GM21825 (cell line): ENCODE results near the gene RAB4B.
A peak's percentile ranks its signal among the peaks of the same experiment; 100 is the strongest.
"Not testable (repeated sequence)": the region's sequence is repeated elsewhere in the genome, so short reads cannot be mapped to it uniquely, and the experiment has no call there.

Experiments
- ATAC-seq: cut with Tn5 transposase; IDR thresholded peaks from one replicate; pipeline ENCODE4 v1.9.1; 2021; ENCODE audit warnings: mild to moderate bottlenecking, moderate library complexity; ENCODE audit not compliant: unreplicated experiment

RAB4B gene

DNA sequence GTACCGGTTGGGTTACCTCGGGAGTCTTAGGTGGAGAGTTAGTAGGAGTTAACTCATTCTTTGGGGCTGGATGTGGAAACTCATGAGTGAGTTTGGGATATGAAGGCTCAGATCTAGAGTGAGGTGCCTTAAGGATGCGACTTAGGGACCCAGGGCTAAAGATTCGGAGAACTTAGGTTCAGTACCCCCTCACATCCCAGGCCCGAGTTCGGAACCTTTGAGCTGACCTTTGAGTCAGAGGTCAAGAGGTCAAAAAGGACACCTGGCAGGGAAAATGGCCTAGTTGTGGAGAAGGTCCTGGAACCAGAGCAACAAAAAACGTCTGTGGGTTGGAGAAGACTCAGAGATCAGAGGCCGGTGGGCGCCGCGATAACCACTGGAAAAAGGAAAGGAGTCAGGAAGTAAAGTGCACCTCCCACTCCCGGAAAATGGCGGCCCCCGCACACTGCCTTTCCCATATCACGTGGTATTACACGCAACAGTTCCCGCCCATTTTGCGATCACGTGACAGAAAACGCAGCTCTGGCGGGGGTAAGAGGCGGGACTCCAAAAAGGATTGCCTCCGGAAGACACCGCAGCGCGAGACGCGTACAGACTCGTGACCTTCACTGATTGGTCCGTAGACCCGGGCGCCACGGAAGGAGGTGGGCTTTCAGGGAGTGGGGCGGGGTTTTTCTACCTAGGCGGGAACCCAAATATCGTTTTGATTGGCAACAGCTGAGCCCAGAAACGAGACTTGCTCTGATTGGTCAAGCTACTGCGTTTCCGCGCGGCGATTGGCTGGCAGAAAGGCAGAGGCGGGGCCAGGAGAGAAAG, 27.8 kb upstream of the RAB4B start, which contains the start of gene ACTMAP:
TSS of gene ACTMAP (minus strand) at position 420 of the 816 bp plus-strand sequence. CDS start 674 bp downstream, outside the sequence.
- ATAC-seq = peak; percentile 79

DNA sequence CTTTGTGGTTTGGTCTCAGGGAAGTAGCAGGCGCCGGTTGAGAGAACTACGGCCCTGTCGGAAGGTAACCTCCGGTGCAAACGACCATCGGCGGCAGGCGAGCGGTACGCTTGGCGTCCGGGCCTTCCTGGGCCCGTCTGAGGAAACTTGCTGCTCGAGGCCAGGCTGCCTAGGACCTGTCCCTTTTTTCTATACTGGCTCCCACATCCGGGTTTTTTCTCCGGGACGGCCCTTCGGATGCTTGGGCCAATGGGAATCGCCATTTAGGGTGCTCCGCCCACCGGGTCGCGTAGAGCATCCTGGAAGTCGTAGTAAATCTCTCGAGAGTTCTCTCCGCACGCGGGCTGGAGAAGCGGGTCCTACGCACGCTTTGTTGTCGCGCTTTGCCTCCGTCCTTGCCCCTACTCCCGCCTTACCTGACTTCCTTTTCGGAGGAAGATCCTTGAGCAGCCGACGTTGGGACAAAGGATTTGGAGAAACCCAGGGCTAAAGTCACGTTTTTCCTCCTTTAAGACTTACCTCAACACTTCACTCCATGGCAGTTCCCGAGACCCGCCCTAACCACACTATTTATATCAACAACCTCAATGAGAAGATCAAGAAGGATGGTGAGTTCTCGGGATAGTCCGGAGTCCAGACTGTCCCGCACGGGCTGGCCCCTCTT, 27.0 kb upstream of the RAB4B start, which contains the start of gene SNRPA:
TSS of gene SNRPA (plus strand) at position 330 of the 664 bp plus-strand sequence. CDS start at position 536, 206 bp downstream.
- peak; percentile 65 for ATAC-seq

DNA sequence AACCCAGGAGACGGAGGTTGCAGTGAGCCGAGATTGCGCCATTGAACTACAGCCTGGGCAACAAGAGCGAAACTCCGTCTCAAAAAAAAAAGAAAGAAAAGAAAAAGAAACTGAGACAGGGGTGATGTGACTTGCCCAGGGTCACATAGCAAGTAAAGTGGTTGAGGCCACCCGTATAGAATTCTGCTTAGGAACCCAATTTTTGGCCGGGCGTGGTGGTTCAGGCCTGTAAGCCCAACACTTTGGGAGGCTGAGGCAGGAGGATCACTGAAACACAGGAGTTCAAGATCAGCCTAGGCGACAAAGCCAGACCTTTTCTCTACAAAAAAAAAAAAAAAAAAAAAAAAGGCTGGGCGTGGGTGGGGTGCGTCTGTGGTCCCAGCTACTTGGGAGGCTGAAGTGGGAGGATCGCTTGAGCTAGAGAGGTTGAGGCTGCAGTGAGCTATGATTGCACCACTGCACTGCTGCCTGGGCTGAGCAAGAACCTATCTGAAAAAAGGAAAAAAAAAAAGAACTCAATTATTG, 25.7 kb upstream of the RAB4B start:
- ATAC-seq = no peak

DNA sequence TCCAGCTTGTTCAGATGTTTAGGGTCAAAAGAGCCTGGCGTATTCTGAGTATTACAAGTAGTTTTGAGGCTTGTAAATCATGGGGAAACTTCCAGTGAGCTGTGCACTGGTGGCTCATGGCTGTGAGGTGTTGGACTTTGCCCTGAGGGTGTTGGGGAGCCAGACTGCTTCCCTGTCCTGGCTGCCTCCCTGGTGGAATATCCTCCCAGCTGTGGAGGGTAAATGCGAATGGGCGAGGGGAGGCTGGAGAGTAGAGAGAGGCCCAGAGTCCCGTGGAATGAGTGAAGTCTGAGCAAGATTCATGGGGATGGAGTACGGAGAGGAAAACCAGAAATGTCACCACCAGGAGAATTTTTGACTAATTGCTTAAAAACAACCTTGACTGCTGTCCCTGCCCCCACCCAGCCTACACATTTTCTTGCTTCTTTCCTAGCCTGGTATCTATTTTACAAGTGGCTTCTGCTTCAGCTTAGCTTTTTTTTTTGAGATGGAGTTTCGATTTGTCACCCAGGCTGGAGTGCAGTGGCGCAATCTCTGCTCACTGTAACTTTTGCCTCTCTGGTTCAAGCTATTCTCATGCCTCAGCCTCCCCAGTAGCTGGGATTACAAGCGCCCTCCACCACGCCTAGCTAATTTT, 23.3 kb upstream of the RAB4B start:
- no peak for ATAC-seq

DNA sequence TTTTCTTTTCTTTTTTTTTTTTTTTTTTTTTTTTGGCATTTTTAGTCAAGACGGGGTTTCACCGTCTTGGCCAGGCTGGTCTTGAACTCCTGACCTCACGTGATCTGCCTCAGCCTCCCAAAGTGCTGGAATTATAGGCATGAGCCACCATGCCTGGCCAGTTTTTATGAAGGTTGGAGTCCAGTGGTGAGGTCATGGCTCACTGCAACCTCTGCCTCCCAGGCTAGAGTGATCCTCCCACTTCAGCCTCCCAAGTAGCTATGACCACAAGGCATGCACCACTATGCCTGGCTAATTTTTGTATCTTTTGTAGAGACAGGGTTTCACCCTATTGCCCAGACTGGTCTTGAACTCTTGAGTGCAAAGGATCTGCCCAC, 22.8 kb upstream of the RAB4B start:
- ATAC-seq = no peak

DNA sequence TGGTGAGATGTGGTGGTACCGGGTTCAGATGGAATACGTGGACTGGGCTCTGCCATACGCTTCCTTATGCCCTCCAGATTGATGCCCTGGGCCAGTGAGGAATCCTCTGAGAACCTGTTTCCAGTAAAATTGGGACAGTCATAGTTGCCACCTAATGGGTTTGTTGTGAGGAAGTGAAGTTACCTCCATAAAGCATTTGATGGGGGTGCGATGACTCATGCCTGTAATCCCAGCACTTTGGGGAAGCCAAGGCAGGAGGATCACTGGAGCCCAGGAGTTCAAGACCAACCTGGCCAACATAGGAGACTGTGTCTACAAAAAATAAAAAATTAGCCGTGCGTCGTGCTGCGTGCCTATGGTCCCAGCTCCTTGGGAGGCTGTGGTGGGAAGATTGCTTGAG, 22.3 kb upstream of the RAB4B start:
- no peak for ATAC-seq

DNA sequence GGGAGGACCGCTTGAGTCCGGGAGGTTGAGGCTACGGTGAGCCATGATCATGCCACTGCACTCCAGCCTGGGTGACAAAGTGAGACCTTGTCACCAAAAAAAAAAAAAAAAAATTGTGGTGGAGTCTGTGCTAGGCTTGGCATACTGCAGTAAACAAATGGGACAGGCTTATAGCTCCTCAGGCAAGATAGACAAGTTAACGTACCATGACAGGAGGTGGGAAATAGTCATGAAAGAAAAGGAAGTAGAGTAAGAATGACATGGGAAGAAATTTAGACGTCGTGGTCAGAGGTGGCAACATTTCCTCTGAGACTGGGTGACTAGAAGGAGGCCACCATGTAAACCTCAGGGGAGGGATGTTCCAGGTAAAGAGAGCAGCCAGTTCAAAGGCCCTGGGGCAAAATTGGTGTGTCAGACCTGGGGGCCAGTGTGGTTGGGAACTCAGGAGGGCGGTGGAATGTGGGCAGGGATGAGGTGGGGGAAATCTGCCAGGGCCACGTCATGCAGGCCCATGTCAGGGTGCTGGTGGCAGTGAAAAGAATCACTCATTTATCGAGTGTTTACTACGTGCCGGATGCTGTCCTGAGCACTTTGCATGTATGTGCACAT, 21.4 kb upstream of the RAB4B start:
- ATAC-seq = no peak

DNA sequence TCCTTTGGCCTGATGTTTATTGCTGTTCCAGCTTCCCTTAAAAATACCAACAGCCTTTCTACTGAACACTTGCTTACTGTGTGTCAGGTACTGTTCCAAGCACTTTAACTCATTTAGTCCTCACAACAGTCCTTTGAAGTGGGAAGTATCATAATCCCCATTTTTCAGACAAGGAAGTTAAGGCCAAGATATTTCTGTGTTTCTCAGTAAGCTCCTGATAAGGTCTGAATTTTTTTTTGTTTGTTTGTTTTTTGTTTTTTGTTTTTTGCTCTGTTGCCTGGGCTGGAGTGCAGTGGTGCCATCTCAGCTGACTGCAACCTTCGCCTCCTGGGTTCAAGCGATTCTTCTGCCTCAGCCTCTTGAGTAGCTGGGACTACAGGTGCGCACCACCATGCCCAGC, 19.6 kb upstream of the RAB4B start:
- ATAC-seq = no peak

DNA sequence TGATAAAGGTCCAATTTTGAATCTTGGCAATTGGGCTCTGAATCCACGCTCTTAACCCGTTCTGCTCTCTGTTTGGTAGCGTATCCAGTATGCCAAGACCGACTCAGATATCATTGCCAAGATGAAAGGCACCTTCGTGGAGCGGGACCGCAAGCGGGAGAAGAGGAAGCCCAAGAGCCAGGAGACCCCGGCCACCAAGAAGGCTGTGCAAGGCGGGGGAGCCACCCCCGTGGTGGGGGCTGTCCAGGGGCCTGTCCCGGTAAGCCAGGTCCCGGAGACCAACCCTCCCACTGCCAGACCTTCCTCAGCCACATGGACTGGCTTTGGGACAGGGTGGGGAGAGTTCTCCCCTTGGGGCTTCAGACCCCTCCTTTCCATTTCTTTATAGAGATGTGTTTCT, 18.7 kb upstream of the RAB4B start:
- ATAC-seq = no peak

DNA sequence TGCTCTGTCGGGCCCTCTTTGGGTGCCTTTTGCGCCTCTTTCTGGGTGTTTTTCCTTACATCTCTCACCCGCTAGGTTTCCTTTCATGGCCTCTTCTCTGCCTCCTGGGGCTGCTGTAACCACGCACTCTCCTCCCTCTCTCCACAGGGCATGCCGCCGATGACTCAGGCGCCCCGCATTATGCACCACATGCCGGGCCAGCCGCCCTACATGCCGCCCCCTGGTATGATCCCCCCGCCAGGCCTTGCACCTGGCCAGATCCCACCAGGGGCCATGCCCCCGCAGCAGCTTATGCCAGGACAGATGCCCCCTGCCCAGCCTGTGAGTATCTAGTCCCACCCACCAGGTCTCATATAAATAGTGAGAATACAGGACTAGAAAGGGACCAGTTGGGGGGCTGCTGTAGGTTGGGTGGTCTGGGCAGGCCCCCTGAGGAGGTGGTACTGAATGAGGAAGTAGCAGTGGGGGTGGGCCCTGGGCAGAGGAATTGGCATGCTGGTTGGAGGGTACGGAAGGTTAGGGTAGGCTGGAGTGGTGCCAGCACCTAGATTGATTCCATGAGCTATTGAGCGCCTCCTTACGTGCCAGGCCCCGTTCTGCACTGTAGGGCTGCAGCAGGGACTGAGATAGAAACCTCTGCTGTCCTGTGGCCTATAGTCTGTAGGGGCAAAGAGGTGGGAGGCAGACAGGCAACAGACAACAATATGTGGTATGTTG, 15.1 kb upstream of the RAB4B start:
- no peak for ATAC-seq

DNA sequence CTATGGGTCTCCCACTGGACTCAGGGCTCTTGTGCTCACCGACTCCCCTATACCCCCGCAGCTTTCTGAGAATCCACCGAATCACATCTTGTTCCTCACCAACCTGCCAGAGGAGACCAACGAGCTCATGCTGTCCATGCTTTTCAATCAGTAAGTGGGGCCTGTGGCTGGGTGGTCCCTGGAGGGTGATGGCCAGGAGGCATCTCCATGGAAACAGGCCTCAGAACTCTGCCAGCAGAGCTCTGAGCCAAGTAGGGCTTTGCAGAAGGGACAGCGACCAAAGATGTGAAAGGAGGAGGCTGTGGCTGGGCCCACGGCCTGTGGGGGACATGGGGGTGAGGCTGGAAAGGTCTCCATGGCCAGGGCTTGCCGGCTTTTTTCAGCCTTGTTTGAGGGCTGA, 14.5 kb upstream of the RAB4B start:
- ATAC-seq = no peak

DNA sequence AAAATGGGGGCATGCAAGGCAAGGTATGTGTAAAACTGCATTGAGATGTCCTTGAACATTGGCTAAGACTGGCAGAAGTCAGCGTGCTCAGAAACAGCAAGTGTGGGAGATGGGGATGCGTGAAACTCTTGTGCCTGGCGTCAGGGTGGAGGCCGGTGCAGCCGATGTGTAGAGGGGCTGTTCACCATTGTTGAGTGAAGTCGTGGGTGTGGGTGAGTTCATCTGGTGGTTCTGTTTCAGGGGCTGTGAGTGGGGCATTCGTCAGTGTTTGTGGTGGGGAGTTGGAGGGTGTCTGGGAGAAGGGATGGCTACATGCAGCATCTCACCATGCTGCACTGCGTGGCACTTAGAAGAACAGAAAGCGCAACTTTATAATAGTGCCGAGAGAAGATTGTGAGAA, 14.1 kb upstream of the RAB4B start:
- no peak for ATAC-seq

DNA sequence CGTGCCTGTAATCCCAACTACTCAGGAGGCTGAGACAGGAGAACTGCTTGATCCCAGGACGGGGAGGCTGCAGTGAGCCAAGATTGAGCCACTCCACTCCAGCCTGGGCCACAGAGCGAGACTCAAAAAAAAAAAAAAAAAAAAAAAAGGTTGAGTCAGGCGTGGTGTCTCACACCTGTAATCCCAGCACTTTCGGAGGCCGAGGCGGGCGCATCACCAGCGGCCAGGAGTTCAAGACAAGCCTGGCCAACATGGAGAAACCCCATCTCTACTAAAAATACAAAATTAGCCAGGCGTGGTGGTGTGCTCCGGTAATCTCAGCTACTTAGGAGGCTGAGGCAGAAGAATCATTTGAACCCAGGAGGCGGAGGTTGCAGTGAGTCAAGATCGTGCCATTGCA, 11.7 kb upstream of the RAB4B start:
- ATAC-seq = not testable (repeated sequence)

DNA sequence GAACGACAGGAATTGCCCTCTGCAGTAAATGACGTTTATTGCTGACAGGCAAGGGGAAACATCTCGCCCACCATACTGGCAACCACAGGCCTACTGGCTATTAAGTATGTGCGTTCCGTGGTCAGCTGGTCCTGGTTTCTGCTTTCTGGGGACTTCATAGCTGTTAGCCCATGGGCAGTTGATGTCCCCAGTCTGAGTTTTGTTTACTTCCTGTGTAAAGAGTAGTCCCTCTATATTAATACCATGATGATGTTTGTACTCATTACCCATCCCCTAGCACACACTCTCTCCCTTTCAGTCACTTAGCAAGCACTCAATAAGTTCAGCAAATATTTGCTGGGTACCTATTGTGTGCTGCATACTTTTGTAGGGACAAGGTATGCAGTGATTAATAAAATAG, 9.2 kb upstream of the RAB4B start:
- ATAC-seq = no peak

DNA sequence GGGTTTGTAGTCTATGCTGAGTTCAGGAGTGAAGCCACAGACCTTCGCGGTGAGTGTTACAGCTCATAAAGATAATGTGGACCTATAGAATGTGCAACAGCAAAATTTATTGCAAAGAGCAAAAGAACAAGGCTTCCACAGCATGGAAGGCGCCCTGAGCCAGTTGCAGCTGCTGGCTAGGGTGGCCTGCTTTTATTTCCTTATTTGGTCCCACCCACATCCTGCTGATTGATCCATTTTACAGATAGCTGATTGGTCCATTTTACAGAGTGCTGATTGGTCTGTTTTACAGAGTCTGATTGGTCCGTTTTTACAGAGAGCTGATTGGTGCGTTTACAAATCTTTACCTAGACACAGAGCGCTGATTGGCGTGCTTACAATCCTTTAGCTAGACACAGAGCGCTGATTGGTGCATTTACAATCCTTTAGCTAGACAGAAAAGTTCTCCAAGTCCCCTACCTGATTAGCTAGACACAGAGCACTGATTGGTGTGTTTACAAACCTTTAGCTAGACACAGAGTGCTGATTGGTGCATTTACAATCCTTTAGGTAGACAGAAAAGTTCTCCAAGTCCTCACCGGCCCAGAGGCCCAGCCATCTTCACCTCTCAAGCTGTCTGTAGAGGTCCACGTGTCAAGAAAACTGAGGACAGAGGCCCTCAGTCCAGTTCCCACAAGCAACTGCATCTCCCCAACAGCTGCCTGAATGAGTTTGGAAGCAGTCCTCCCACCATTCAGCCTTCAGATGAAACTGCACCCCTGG, 6.8 kb upstream of the RAB4B start:
- not testable (repeated sequence) for ATAC-seq

DNA sequence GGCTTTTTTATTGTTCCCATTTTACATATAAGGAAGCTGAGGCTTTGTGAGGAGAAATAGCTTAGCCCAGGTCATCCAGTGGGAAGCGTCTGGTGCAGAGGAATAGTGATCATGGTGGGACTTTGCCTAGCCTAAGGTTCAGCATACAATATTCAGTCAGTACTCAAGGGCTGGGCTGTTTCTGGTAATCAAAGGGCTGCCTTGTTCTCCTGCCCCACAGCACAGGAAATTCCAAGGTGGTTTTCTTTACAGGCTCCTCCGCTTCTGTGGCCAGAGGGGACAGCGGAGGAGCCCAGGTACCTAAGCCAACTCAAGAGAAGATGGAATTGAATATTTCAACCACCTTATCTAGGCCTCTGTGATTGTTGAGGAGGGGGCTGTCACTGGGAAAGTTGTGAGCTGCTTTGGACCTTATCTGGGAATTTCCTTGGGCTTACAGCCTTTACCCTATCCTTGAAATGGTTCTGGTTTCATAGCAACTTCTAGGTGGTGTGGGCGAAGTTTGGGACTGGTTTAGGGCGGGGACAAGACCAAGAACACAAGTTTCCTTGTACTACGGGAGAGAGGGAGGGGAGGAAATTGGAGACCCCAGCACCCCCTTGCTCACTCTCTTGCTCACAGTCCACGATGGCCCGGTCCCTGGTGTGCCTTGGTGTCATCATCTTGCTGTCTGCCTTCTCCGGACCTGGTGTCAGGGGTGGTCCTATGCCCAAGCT, 3.0 kb upstream of the RAB4B start, which contains the start of gene MIA:
TSS of gene MIA (plus strand) at position 606 of the 716 bp plus-strand sequence. CDS start at position 628, 22 bp downstream.
- ATAC-seq = no peak

DNA sequence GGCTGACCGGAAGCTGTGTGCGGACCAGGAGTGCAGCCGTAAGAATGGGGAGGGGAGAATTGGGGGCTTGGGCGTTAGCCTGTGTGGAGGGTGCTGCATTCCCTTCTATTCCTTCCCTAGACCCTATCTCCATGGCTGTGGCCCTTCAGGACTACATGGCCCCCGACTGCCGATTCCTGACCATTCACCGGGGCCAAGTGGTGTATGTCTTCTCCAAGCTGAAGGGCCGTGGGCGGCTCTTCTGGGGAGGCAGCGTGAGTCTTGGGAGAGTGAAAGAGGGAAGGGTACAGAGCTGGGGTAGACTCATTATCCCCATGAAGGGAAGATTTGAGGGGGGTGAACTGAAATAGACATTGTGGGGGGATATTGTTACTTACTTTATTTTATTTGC, 2.4 kb upstream of the RAB4B start:
- no peak for ATAC-seq

DNA sequence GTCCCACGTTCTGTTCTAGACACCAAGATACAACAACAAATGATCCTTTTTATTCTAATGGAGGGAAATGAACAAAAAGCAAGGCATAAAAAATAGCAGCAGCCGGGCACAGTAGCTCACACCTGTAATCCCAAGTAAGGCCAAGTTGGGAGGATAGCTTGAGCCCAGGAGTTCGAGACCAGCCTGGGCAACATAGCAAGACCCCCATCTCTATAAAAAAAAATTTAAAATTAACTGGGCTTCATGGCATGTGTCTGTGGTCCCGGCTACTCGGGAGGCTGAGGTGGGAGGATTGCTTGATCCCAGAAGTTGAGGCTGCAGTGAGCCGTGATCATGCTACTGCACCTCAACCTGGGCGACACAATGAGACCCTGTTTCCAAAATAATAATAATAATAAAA, 1.7 kb upstream of the RAB4B start:
- ATAC-seq = no peak
